CD14-positive monocyte (primary cell): ENCODE measurements around the gene SPAG16. TPM values are rescaled to one million over a fixed set of nuclear protein-coding genes. Genes with fewer than 3 reads are reported as not detected.

Experiments used
- DNase-seq, 3 donors: peaks; one replicate each; pipeline ENCODE4 v3.0.0-alpha.2; 2011 to 2022
- H2AFZ ChIP-seq: 2 replicates; pipeline ENCODE4 v1.6.0; 2012; ENCODE audit warnings: mild to moderate bottlenecking, low read depth, low read length, inconsistent platforms; ENCODE audit not compliant: insufficient read depth, poor library complexity, severe bottlenecking
- H3K27ac ChIP-seq, 2 donors: 1 replicate in 1 of 2; 2 replicates in 1 of 2; pipeline ENCODE4 v1.5.1; 2012 to 2013; ENCODE audit warnings: low read length in 2 of 2, control low read depth in 1 of 2, inconsistent platforms in 1 of 2, low read depth in 1 of 2, mild to moderate bottlenecking in 1 of 2
- H3K27me3 ChIP-seq, 2 donors: one replicate each; pipeline versions ENCODE4 v1.6.0 to v1.6.1; 2011 to 2013; ENCODE audit warnings: low read length in 2 of 2; ENCODE audit not compliant: control insufficient read depth in 2 of 2, insufficient read depth in 2 of 2
- H3K36me3 ChIP-seq, 2 donors: replicated peaks in 1 of 2; 1 replicate in 1 of 2; 2 replicates in 1 of 2; pipeline versions ENCODE4 v1.5.1 to v1.6.1; 2012 to 2013; ENCODE audit warnings: low read length in 2 of 2, control low read depth in 1 of 2, inconsistent platforms in 1 of 2, mild to moderate bottlenecking in 1 of 2; ENCODE audit not compliant: insufficient read depth in 2 of 2, control insufficient read depth in 1 of 2
- H3K4me1 ChIP-seq, 2 donors: 1 replicate in 1 of 2; 2 replicates in 1 of 2; pipeline versions ENCODE4 v1.5.1 to v1.6.1; 2012 to 2013; ENCODE audit warnings: low read length in 2 of 2, control low read depth in 1 of 2, inconsistent platforms in 1 of 2, mild to moderate bottlenecking in 1 of 2, moderate library complexity in 1 of 2; ENCODE audit not compliant: insufficient read depth in 2 of 2, control insufficient read depth in 1 of 2
- H3K4me2 ChIP-seq: replicated peaks from 2 replicates; pipeline ENCODE3; 2012; ENCODE audit warnings: low read length, moderate library complexity, mild to moderate bottlenecking; ENCODE audit not compliant: poor library complexity, severe bottlenecking; ENCODE audit errors: extremely low read depth
- H3K4me3 ChIP-seq, 3 experiments: fragments of 200-600 bp in 1 of 3; sonication (generic) in 1 of 3; replicated peaks in 1 of 3; 1 replicate in 2 of 3; 2 replicates in 1 of 3; pipeline ENCODE4 v1.5.1; 2011 to 2013; ENCODE audit warnings: low read length in 3 of 3, mild to moderate bottlenecking in 3 of 3, control low read depth in 2 of 3, low read depth in 2 of 3, inconsistent platforms in 1 of 3, moderate library complexity in 1 of 3
- H3K79me2 ChIP-seq: 2 replicates; pipeline ENCODE4 v1.6.0; 2012; ENCODE audit warnings: mild to moderate bottlenecking, control low read depth, inconsistent platforms, low read length, moderate library complexity; ENCODE audit not compliant: insufficient read depth
- H3K9ac ChIP-seq: 2 replicates; pipeline ENCODE4 v1.6.0; 2017; ENCODE audit warnings: low read length, mild to moderate bottlenecking; ENCODE audit not compliant: insufficient read depth, poor library complexity, severe bottlenecking
- H3K9me3 ChIP-seq, 2 donors: replicated peaks in 1 of 2; 1 replicate in 1 of 2; 2 replicates in 1 of 2; pipeline versions ENCODE4 v1.5.1 to v1.6.1; 2012 to 2013; ENCODE audit warnings: low read length in 2 of 2, control low read depth in 1 of 2; ENCODE audit not compliant: control insufficient read depth in 1 of 2, insufficient read depth in 1 of 2
- H4K20me1 ChIP-seq: 2 replicates; pipeline ENCODE4 v1.6.0; 2012; ENCODE audit warnings: mild to moderate bottlenecking, low read length, control low read depth, moderate library complexity; ENCODE audit not compliant: insufficient read depth
- H3K27ac Mint-ChIP-seq, 7 donors: one replicate each; pipeline ENCODE4 v1.8.0; 2020; ENCODE audit warnings: mild to moderate bottlenecking in 7 of 7, mixed read lengths in 7 of 7, moderate library complexity in 6 of 7, inconsistent platforms in 2 of 7
- H3K27me3 Mint-ChIP-seq, 3 donors: one replicate each; pipeline ENCODE4 v1.8.0; 2021 to 2022; ENCODE audit warnings: low read depth in 3 of 3, mild to moderate bottlenecking in 3 of 3, mixed read lengths in 3 of 3, moderate library complexity in 3 of 3, inconsistent platforms in 1 of 3
- H3K36me3 Mint-ChIP-seq, 2 donors: one replicate each; pipeline ENCODE4 v1.8.0; 2020; ENCODE audit warnings: mixed read lengths in 2 of 2, inconsistent platforms in 1 of 2, mild to moderate bottlenecking in 1 of 2
- H3K4me1 Mint-ChIP-seq: one replicate; pipeline ENCODE4 v1.8.0; 2020; ENCODE audit warnings: mild to moderate bottlenecking, mixed read lengths
- H3K4me3 Mint-ChIP-seq, 2 donors: one replicate each; pipeline ENCODE4 v1.8.0; 2020; ENCODE audit warnings: mild to moderate bottlenecking in 2 of 2, mixed read lengths in 2 of 2, moderate library complexity in 1 of 2
- H3K9me3 Mint-ChIP-seq, 7 donors: one replicate each; pipeline ENCODE4 v1.8.0; 2020 to 2022; ENCODE audit warnings: mixed read lengths in 7 of 7, mild to moderate bottlenecking in 6 of 7, moderate library complexity in 6 of 7, inconsistent platforms in 2 of 7
- WGBS: methylation state at CpG from one replicate; pipeline ENCODE4 v1.1.5; 2013; ENCODE audit warnings: missing lambda C conversion rate; ENCODE audit not compliant: insufficient coverage; 5-methylcytosine and 5-hydroxymethylcytosine counted together
- intact Hi-C, 2 donors: fragments of 100-400 bp; cut with micrococcal nuclease; formaldehyde crosslinking; loops; one replicate each; pipeline versions ENCODE4 v1.15.0 to v1.15.1; 2023
- polyA plus RNA-seq, 3 donors: library from polyadenylated mRNA; depleted of rRNA in 1 of 3; unstranded in 2 of 3; stranded (reverse) in 1 of 3; fragments of 300-500 nt in 2 of 3; fragments of >200 nt in 1 of 3; fragmentation: Illumina TruSeq in 2 of 3; gene quantifications; 1 replicate in 2 of 3; 2 replicates in 1 of 3; pipeline ENCODE4 v1.2.3, GENCODE V29; 2012 to 2021
- TF ChIP-seq, protein P1 (sequence below): fragments of 200-600 bp; IDR thresholded peaks from one replicate; pipeline ENCODE4 v1.8.0; 2022; ENCODE audit warnings: antibody characterized with exemption, mild to moderate bottlenecking

Gene SPAG16
- polyA plus RNA-seq, 3 donors = 0.12 to 0.30 TPM; not detected in 1

DNA sequence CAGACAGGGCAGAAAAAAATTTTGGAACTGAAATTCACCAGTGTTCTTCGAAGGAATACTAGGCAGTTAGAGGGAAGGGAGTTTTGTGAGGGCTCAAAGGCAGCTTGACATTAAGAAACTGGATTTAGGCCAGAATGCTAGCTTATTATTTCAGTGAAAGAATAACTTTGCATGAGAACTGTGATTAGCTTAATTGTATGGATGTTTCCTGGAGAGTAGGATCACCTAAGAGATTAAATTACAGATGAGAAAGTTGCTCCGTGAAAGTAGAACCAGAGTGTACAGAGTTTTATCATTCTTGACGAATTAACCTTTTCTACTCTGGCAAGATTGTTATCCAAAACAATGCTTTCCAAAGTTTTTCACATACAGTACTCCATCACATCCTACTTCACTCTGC lies 6.2 kb downstream of the SPAG16 start:
- Mint-ChIP-seq H3K27ac (no peak overlapping the region), H3K4me3 (no peak overlapping the region), H3K36me3 (no peaks in the 10 kb centered on the region), H3K4me1 (no peaks in the 10 kb centered on the region), H3K9me3 (no peaks in the 10 kb centered on the region), H3K27me3 (no peaks in the 10 kb centered on the region)
- Histone ChIP-seq H2AFZ (no peak overlapping the region), H3K9ac (no peak overlapping the region), H3K79me2 (no peaks in the 10 kb centered on the region), H4K20me1 (no peaks in the 10 kb centered on the region), H3K4me1 (no peaks in the 10 kb centered on the region), H3K4me3 (no peak overlapping the region), H3K4me2 (no peak overlapping the region), H3K27ac (no peak overlapping the region), H3K9me3 (no peaks in the 10 kb centered on the region), H3K27me3 (no peaks in the 10 kb centered on the region), H3K36me3 (no peaks in the 10 kb centered on the region)
- TF ChIP-seq, protein P1, sequence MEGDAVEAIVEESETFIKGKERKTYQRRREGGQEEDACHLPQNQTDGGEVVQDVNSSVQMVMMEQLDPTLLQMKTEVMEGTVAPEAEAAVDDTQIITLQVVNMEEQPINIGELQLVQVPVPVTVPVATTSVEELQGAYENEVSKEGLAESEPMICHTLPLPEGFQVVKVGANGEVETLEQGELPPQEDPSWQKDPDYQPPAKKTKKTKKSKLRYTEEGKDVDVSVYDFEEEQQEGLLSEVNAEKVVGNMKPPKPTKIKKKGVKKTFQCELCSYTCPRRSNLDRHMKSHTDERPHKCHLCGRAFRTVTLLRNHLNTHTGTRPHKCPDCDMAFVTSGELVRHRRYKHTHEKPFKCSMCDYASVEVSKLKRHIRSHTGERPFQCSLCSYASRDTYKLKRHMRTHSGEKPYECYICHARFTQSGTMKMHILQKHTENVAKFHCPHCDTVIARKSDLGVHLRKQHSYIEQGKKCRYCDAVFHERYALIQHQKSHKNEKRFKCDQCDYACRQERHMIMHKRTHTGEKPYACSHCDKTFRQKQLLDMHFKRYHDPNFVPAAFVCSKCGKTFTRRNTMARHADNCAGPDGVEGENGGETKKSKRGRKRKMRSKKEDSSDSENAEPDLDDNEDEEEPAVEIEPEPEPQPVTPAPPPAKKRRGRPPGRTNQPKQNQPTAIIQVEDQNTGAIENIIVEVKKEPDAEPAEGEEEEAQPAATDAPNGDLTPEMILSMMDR = no peak
- no peak for DNase-seq
- 100% methylated on average over 2 of the region's 3 CpGs for WGBS
- intact Hi-C loops = no loop called here

DNA sequence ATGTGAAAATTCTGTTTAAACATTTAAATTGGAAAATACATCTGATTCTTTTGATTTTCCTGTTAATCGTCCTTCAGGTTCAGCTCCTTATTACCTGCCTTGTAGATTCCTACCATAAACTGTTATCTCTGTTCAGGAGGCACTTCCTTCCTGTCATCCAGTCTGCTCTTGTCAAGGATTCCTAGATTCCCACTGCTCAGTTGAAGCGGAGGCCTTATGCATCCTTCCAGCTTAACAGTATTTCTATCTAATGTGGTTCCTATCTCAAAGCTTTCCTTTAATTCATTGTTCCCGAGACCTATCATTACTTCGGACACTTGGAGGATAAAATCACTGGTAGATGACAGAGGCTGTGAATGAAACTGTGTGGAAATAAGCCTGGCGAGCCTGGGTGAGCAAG lies 12.0 kb downstream of the SPAG16 start:
- no peak overlapping the region for H3K4me3 Mint-ChIP-seq
- DNase-seq = no peak
- Histone ChIP-seq H3K4me3 (no peak overlapping the region), H2AFZ (no peak overlapping the region), H3K9me3 (no peaks in the 10 kb centered on the region), H4K20me1 (no peaks in the 10 kb centered on the region), H3K9ac (no peak overlapping the region), H3K27ac (no peak overlapping the region), H3K4me1 (no peaks in the 10 kb centered on the region), H3K36me3 (no peaks in the 10 kb centered on the region), H3K4me2 (no peak overlapping the region), H3K79me2 (no peaks in the 10 kb centered on the region), H3K27me3 (no peaks in the 10 kb centered on the region)
- TF ChIP-seq, protein P1 = no peak
- H3K27ac Mint-ChIP-seq = peak overlapping the region in 1 of 7 donors; percentile 71
- H3K36me3 Mint-ChIP-seq = peaks cover 0 to 2% of the 10 kb centered on the region in 2 donors
- no peaks in the 10 kb centered on the region for H3K27me3 Mint-ChIP-seq
- H3K9me3 Mint-ChIP-seq = peaks cover 0 to 3% (median 0%) of the 10 kb centered on the region in 7 donors
- no peaks in the 10 kb centered on the region for H3K4me1 Mint-ChIP-seq
- intact Hi-C loops = no loop called here
- 92% methylated on average over 4 of the region's 5 CpGs for WGBS
